Measurements from ENCODE around the gene TRPM1.
A peak's percentile ranks its signal among the peaks of the same experiment; 100 is the strongest.

TRPM1 gene

DNA sequence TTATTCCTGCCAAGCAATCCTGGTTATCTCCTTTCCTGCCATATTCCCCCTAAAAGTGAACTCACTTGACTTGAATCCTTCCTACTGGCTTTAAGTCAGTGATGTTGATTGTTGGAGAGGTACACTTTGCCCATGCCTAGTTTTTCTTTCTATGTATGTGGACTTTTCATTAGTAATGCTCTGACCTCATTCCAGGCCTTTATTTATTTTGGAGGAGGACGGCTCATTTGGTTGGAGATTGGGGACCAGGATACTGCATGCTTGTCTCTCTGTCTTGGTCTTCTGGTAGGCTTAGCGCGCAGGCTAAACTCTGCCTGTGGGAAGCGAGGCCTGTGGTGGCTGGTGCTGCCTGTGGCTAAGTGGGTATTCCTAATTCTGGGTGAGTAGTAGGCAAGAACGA is 81.0 kb downstream of the TRPM1 start:
- peak; percentile 35 for DNase-seq (ENCODE audit: low read depth, low spot score)

DNA sequence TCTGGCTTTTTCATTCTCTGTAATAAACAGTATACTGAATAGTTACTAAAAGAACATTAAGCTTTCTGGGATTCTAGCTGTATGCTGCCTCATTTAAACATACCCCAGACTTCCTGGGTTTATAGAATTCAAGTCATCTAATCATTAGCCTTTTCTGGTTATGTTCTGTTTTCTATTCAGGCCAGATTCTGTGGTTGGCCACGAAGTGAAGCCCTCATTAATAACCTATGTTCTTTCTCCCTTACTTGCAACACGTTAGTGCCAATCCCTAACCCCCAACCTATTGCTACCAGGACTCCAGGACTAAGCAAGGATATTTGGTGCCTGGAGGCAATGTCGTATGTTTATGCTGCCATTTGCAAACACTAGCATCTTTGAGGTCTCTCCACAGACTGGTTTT is 81.5 kb downstream of the TRPM1 start:
- peak; percentile 35 for DNase-seq (ENCODE audit: low read depth, low spot score)

DNA sequence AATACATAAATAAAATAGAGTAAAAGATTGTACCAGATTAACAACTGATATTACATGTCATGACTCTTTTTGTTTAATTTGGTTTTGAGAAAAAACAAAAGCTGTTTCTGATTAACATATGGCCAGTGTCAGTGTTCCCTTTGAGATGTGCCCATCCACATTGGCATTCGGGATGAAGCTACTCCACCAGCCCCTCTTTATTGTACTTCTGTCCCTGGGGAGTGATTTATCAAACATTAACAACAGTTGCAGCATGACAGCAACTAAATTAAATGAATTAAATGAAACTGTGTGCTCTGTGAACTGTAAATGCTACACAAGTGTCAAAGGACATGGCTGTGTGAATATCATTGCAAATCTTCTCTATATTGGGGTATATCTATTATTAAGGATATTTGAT is 84.2 kb downstream of the TRPM1 start:
- DNase-seq (ENCODE audit: low read depth, low spot score): no peak

DNA sequence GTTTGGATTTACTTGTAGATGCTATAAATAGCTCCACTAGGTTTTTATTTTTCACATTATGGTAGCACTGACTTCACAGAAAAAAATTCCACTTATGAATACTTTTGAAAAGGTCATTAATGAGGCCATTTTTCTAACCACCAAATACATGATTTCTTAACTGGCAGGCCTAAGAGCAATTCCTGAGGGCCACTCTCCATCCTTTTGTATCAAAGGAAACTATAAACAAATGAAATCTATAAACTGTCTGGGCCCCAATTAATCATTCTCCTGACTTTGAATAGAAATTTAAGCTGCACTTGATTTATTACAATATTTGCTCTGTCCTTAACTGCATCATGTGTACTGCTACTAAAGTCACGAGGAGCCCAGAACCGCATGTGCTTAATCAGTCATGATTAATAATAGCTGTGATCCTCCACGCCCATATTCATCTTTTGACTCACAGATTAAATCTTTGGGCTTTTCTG is 85.0 kb downstream of the TRPM1 start:
- DNase-seq (ENCODE audit: low read depth, low spot score): peak; percentile 36

DNA sequence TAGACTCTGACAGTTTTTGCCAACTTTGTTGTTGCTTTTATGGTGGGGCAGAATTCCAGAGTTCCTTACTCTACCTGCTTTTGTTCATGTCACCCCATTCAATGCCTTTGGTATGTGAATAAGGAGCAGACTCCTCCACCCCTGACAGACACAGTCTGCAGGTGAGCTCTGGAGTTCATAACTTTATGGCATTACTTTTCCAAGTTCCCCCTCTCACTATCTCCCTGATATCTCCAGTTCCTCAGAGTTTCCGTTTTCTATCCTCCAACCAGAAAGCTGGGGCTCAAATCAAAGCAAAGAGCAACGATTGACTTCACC is 87.0 kb downstream of the TRPM1 start:
- DNase-seq (ENCODE audit: low read depth, low spot score): no peak

DNA sequence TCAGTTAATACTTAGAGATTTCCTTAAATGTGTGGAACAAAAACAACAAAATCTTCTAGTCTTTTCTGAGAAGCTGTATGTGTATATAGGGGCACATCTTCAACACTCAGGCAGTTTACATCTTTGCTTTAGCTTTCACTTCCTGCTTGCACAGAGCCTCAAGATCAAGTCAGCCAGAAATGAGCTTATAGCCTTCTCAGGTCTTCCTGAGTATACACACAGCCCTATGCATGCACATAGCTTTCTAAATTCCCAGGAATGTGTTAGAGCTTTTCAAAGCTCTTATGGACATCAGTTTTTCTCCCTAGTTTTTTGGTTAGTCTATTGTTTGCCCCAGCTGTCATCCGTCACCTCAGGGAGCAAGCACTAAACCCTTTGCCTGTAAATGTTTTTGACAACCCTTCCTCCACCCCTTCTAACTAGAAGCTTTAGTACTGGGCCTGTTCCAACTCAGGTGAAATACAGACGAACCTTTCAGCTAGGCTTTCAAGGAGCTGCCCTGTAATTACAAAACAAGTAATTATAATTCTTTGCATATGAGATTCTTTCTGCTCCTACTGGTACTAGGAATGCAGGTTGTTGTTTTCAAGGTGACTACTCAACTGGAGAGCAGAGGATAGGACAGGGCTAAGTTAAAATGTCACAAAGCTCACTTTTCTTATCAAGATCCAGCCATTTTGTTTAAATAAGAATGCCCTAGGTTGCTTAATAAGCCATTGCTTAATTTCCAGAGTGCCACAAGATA is 87.5 kb downstream of the TRPM1 start:
- DNase-seq (ENCODE audit: low read depth, low spot score): no peak

DNA sequence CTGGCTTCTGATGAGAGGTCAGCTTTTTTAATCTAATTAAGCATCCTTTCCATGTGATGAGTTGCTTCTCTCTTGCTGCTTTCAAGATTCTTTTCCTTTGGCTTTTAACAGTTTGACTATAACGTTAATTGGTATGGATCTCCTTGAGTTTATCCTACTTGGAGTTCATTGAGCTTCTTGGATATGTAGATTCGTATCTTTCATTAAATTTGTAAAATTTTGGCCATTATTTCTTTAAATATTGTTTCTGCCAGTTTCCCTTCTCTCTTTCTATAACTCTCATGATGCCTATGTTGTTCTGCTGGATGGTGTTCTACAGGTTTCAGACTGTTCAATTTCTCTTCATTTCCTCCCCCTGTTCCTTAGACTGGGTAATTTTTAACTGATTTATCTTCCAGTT is 89.1 kb downstream of the TRPM1 start:
- no peak for DNase-seq (ENCODE audit: low read depth, low spot score)

DNA sequence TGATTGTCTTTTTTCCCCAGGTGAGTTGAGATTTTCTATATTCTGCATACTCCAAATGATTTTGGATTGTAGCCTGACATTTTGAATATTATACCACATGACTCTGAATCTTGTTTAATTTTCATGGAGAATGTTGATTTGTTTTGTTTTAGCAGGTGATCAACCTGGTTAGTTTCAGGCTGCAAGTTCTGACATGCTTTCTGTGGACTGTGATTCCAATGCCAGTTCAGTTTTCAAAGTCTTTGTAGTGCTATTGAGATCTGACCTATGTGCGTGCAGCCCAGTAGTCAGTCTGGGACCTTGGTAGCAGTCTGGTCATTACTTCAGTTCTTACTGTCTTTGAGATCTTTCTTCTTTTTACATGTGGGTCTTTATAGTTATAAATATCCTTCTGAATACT is 91.5 kb downstream of the TRPM1 start:
- DNase-seq (ENCODE audit: low read depth, low spot score): no peak

DNA sequence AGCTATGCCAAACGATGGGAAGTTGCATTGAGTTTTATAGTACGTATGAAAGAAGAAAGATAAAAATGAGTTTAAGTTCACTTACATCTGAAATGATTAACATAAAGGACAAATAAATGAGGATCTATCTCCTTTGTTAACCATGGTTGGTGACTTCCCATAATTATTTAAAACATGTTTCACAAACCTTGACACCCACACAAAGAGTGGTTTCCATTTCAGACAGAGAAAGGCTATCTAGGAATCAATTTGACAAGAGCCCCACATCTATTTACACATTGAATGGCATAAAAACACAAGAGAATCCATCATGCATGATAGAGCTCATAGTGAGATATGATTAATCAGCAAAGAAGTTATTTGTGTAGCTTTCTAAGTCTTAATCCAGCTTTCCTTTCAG is 95.9 kb downstream of the TRPM1 start:
- DNase-seq (ENCODE audit: low read depth, low spot score): no peak

DNA sequence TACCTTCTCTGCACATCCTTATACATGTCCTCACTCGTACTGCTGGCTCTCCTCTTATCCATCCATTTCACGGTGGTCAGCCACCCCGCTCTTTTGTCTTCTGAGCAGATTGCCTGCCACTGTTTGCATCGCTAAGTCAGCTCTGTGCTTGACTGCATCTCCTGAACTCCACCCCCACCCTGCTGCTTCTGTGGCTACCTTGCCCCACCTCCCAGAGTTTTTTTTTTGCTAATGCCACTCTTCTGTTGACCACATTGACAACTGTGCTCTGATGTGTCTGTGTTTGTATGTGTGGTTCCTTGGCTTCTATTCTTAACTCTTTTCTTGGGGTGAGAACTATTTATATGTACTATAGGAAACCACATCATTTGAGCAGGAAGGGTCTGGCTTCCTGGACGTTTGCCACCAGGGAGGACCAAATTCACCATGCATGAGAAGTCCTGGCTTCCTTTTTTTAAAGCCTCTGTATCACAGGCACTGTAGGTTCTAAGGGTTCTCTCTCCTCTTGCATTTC is 97.2 kb downstream of the TRPM1 start:
- DNase-seq (ENCODE audit: low read depth, low spot score): peak; percentile 66

DNA sequence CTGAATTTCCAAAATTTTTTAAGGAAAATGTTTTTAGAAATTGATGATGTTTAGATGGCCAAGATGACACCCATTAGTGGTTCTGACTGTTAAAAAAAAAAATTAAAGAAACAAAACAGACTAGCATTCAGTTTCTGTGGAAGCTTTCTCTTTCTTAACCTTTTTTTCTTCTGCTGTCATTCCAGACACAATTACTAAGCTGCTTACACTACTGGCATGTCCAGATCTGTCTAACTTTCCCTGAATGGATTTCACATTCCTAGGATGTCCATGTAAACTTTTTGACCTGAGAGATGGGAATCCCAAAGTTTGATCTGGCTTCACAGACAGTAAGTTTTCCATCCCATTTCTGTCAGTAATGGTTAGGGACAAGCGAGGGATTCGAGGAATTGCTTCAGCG is 99.8 kb downstream of the TRPM1 start:
- no peak for DNase-seq (ENCODE audit: low read depth, low spot score)

DNA sequence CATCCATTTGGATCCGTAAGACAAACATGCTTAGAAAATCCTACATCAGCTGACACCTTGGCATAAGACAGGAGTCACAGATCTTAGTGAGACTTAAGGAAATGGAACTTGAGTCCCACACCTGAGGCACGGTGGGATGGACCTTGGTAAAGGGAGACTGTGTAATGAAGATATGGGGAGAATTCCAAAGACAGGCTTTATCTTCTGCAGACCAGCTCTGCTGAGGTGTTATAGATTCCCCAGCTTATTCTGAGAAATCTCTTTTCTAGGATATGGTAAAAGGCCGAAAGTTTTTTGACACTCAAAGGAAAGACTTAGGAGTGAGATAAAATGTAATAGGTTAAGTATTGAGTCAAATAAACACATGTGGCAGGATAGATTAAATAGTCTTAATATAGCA is 101.8 kb downstream of the TRPM1 start:
- no peak for DNase-seq (ENCODE audit: low read depth, low spot score)

DNA sequence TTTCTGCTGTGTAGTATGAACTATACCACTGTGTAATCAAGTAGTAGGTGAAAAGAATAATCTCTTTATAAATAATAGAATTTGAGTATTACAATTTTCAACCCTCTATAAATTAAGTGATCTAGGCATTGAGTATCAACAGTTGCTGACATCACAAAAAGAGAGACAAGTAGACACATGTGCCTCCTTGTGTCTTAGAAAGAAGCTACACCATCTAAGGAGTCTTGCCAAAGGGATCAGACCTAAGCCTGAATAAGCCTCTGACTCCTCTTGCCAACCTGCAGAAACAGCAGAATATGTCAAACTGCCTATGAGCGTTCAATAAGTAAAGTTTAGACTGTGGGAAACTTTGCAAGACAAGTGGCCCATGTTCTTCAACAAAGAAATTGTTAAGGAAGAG is 104.3 kb downstream of the TRPM1 start:
- no peak for DNase-seq (ENCODE audit: low read depth, low spot score)

DNA sequence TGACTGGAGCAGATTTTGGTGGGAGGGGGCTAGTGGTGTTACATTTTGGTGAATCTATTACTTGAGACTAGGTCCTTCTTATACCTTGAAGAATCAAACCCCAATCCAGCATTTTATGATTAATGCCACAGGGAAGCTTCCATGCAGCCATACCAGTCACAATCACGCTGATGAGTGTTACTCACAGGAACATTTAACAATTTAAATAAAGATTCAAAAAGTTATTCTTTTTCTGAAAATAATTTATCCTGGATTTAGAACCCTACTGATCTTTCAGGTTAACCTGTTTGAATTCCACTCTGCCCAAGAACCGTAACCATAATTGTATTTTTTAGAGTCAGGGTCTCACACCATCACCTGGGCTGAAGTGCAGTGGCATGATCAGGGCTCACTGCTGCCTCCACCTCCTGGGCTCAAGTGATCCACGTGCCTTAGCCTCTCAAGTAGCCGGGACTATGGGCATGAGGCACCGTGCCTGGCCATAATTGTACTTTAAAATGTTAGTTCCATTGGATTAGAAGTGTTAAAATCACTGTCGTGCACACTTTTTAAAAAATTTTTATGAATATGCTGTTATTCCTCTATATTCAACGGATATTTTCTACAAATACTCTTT is 109.2 kb downstream of the TRPM1 start:
- DNase-seq (ENCODE audit: low read depth, low spot score): no peak

DNA sequence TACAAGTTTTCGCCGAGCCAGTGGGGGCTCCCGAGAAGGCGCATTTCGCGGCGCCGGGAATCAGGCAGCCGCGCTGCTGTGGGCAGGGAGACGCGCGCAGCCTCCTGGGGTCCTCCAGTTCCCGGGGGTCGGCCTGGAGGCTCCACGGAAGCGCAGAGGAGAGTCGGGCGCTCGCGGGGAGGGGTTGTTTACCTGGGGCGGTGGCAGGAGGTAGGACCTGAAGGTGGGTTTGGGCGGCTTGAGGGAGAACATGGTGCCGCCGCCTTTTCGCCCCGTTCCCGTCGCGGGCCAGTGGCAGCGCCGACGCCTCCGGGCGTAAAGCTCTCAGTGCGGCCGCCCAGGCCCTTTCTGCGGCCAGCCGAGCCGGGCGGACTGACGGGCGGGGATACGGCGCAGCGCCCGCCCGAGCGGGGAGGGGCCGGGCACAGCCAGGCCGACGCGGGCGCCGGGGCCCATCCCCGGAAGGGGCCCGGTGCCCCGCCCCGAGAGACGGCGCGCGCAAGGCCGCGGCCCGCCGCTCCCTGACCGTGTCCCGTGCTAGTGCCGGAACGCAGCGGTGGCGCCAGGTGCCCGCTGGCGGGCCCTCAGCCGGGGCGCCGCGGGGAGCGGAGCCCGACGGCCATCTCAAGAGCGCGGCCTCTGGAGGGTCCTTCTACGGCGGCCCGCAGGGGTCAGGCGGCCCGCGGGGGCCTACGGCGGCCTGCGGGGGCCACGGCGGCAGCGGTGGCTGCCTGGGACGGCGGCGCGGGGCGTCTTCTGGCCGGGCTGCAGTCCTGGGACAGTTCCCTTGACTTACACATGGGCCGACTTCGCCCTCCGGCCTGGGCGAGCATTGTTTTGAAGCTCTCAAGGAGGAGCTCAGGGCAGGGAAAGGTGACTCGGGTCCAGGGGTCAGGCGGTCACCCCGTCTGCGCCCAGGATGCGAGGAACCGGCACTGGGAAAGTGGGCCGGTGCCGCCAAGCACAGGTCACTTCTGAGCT is 110.0 kb downstream of the TRPM1 start, which contains the start of gene MTMR10:
MTMR10 (minus strand) TSS at position 374 of the 981 bp plus-strand sequence; CDS start at position 252, 122 bp downstream.
- peak; percentile 92 for DNase-seq (ENCODE audit: low read depth, low spot score)

DNA sequence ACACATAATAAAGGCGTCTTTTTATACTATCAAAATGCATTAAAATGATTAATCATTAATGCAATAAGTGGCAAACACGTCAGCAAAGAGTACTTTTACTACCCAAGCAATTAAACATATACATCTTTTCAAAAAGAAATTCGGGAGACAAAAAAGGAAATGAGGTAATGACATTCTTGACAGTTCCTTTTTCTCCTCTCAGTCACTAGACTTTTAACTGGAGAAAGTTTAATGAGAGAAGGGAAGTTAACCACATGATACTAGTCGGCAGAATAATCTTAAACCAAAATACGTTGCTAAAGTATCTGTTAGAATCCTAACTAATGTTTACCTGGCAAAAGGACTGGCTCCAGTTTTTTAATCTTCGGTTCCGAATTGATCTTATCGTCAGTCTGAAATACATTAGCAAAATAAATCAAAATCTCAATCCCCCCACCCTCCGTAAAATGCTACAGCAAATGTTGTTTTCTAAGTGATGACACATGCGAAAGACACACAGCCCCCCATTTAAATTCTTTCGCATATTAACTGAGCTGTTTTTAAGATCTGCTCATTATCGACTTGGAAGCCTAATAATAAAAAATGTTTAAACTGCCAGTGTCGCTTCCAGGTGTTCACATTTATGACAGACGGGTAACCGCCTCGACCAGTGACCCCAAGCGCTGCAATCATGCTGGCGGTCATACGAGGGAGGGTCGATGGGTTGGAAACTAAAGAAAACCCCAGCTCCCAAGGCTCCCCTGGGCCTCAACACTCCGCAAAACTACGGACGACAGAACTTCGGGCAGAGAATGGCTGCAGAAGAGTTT is 110.9 kb downstream of the TRPM1 start:
- DNase-seq (ENCODE audit: low read depth, low spot score): peak; percentile 16

DNA sequence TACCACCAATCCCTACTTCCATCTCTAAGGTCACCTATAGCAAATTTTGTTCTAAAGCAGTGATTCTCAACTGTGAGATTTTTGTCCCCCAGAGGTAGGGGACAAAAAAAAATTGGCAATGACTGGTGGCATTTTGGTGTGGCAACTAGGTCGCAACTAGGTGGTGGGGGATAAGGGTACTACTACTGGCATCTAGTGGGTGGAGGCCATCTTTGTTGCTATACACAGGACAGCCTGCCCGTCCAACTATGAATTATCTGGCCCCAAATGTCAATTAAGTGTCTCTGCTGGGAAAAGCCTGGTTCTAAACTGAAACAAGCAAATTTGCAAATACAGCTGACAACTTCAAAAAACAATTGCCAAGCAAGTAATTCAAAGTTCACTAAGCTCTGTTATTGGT is 111.5 kb downstream of the TRPM1 start:
- no peak for DNase-seq (ENCODE audit: low read depth, low spot score)

DNA sequence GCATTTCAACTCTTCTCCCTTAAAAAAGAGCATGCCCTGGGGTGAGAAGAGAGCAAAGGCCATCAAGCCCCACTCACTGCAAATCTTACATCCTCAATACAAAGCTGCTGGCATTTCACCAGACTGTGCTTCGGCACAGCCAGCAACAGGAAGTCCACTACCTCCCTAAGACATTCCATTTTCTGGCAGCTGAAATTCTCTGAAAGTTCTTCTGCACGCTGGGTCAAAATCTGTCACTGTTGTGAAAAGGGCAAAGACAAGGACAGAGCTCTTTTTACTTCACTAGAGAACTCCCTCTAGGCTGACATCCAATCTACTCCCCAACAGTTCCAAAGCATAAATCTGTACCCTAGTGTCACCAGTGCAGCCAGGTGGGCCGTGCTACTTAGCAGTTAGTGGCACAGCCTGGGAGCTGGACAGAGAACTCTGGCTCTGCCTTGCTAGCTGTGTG is 116.4 kb downstream of the TRPM1 start:
- DNase-seq (ENCODE audit: low read depth, low spot score): peak; percentile 62

DNA sequence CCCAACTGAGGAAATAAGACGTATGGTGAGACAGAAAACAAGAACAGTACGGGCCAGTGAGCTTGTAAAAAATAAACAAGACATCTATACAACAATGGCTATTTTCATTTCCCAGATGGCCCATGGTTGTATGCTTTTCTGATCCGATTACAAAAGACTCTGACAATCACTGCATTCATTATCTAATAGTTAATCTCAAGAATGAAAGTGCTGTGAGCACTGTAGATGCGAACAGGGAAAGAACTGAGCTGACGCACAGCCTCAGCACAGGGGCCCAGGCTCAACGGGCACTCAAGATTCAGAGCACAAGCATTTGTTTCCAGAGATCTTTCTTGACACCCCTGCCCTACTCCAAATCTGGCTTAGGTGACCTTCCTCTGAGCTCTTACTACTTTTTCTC is 117.0 kb downstream of the TRPM1 start:
- peak; percentile 17 for DNase-seq (ENCODE audit: low read depth, low spot score)

DNA sequence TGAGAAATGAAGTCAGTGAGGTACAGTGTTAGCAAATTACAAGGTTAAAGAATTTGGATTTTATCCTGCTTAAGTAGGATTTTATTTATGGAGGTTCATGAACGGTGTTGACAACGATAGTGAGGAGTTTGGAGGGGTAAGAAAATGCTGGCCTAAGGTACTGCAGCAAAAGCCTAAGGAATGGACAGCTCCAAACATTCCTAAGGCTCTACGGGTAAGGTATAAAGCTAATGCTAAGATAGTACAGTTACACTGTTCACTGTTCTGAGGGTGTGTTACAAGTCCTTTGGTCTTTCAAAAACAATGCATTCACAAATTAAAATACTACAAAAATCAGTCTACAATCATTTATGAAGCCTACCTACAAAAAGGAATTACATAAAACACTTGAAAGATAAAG is 117.4 kb downstream of the TRPM1 start:
- peak; percentile 33 for DNase-seq (ENCODE audit: low read depth, low spot score)

DNA sequence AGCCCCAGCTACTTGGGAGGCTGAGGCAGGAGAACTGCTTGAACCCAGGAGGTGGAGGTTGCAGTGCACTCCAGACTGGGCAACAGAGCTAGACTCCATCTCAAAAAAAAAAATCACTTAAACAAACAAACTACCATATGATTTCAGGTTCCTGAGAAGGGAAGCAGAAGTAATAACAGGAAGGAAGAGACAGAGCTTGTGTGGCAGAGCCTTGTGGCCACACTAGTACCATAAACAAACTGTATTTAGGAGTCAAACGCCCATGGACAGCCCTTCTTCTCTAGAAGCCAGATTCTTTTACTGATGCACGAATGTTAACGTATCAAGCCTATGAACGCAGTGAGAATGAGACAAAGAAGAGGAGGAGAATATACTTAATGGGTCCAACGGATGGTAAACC is 122.1 kb downstream of the TRPM1 start:
- DNase-seq (ENCODE audit: low read depth, low spot score): no peak
